ENCODE data around the gene PEX16. TPM values are rescaled to one million over a fixed set of nuclear protein-coding genes. Genes with fewer than 3 reads are reported as not detected.
A peak's percentile ranks its signal among the peaks of the same experiment; 100 is the strongest.

Gene PEX16
- total and polyA plus RNA-seq, 9 of the 15 experiments (the other 6 are each of a cell fraction or from before 2014, with no cell fraction given) = 1.5 to 43.9 (median 14.6) TPM

- TF ChIP-seq ZFX (CRISPR knock-in tag; IDR thresholded peaks at IDR 0.05) = peak; percentile 54; the same call in 1 of the 2 replicates
- TF ChIP-seq TAF15 (IDR thresholded peaks at IDR 0.05; ENCODE audit: low read depth, low read length) = no peak
- TF ChIP-seq FOXM1 (IDR thresholded peaks at IDR 0.05; ENCODE audit: low read depth) = peak; percentile 64
- no peak for TF ChIP-seq FOXM1 (CRISPR knock-in tag; IDR thresholded peaks at IDR 0.05; ENCODE audit: low read depth)
- TF ChIP-seq ARID3B (CRISPR knock-in tag; IDR thresholded peaks at IDR 0.05; ENCODE audit: borderline replicate concordance) = no peak
- peak; percentile 94; the same call in 1 of the 2 replicates for TF ChIP-seq ARID4B (CRISPR knock-in tag; IDR thresholded peaks at IDR 0.05)
- TF ChIP-seq ELF2 (CRISPR knock-in tag; IDR thresholded peaks at IDR 0.05) = peak; percentile 96
- TF ChIP-seq ELF4 (CRISPR knock-in tag; IDR thresholded peaks at IDR 0.05) = peak; percentile 85
- TF ChIP-seq ZBTB40 (IDR thresholded peaks at IDR 0.05) = peak; percentile 97
- TF ChIP-seq ZBTB40 (CRISPR knock-in tag; IDR thresholded peaks at IDR 0.05) = no peak
- TF ChIP-seq KDM5B (IDR thresholded peaks at IDR 0.05; ENCODE audit: insufficient replicate concordance, low read depth, low read length) = peak; percentile 73
Measured at GRCh38 chr11:45917623-45918330, at the start of gene PEX16 (continued).

All from K562 (cell line).